Activated CD4-positive, alpha-beta T cell treated with anti-CD3 and anti-CD28 coated beads, Interleukin-2, amount 50 U/mL, for 24 hours (primary cell): ENCODE data around the gene MMAB.
"Not testable (repeated sequence)": the region's sequence is repeated elsewhere in the genome, so short reads cannot be mapped to it uniquely, and the experiment has no call there.

Source experiments
- DNase-seq, 2 donors: peaks; one replicate each; pipeline ENCODE4 v3.0.0-alpha.2; 2020; ENCODE audit warnings: low read depth in 1 of 2, low spot score in 1 of 2

Gene MMAB

DNA sequence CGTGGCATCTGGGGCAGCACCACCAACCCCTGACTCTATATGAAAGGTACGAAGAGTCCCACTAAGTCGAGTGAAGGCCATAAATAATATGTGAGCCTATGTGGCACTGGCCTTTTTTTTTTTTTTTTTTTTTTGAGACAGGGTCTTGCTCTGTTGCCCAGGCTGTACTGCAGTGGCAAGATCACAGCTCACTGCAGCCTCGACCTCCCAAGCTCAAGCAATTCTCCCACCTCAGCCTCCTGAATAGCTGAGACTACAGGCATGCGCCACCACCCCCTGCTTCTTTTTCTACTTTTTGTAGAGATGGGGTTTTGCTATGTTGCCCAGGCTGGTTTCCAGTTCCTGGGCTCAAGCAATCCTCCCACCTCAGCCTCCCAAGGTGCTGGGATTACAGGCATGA lies 28.8 kb upstream of the MMAB start:
- DNase-seq = not testable (repeated sequence)

DNA sequence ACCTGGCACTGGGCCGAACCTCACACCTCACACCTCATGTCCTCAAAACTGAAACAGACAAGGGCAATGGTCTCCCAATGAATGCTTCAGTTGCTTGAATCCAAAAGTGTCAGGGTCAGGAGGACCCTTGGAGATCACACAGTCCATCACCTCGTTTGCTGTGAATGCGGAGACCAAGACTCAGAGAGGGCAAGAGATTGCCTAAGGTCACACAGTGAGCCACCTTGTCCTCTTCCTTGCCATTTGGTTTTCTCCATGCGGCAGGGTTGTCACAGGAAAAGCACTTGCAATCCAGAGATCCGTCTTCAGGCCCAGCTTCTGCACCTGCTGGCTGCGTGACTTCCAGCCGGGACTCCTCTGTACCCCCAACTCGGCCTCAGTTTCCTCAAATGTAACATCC lies 28.3 kb upstream of the MMAB start:
- DNase-seq = no peak

DNA sequence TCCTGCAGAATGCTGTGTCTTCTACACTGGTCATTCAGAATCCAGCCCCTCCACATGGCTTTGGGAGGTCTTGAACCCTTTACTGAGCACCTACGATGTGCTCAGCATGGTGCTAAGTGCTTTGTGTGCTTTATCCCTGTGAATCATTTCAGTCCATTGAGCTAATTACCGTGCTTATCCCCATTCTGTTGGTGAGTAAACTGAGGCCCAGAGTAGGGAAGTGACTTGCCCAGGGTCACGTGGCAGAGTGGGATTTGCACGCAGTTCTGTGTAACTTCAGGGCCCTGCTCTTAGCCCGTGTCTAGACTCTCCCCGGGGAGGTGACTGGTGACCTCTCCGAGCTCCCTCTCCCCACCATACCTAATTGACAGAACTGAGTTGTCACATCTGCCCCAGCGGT lies 27.7 kb upstream of the MMAB start:
- no peak for DNase-seq

DNA sequence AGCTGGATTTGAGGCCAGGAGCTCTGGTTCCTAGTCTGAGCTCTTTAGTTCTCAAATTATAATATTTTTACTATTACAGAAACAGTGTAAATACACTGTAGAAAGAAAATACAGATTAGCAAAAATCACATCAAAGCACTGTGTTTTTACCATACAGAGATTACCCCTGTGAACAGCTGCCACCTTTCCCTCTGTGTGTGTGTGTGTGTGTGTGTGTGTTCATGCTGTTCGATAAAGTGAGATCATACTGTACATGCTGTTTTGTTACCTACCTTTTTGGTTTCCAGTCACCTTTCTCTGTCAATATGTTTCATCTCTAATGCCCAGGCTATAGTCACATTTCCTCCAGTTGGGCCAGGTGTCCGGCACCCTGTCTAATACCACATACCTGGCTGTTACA lies 27.2 kb upstream of the MMAB start:
- no peak for DNase-seq

DNA sequence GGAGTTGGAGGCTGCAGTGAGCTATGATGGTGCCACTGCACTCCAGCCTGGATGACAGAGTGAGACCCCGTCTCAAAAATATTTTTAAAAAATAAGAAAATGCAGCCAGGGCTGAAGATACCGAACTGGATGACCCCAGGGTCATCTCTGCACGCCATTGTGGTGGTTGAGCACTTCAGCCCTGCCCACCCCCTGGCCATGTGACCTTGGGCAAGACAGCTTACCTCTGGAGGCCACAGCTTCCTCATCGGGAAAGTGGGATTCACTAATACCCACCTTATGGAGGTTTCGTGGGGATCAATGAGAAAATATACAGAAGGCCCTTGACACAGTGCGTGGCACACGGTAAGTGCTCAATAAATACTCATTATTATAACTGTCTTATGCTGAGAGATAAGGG lies 25.8 kb upstream of the MMAB start:
- DNase-seq = no peak

DNA sequence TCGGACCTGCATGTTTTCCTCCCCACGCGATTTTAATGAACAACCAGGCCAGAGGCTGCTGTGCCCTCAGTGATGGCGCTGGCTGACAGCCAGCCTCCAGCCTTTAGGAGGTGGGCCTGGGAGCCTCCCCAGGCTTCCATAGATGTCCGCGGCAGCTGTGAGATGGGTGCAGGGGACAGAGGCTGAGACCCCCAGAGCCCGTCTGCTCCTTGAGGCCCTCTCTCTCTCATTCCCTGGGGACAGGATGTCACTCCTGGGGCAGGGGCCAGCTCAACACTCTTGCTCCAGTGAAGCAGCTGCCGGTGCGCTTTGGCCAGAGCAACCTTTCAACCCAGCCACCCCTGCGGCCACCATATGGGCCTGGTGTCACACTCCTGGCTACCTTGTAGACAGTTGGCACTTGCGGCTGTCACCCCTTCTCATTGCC lies 25.1 kb upstream of the MMAB start:
- DNase-seq = no peak

DNA sequence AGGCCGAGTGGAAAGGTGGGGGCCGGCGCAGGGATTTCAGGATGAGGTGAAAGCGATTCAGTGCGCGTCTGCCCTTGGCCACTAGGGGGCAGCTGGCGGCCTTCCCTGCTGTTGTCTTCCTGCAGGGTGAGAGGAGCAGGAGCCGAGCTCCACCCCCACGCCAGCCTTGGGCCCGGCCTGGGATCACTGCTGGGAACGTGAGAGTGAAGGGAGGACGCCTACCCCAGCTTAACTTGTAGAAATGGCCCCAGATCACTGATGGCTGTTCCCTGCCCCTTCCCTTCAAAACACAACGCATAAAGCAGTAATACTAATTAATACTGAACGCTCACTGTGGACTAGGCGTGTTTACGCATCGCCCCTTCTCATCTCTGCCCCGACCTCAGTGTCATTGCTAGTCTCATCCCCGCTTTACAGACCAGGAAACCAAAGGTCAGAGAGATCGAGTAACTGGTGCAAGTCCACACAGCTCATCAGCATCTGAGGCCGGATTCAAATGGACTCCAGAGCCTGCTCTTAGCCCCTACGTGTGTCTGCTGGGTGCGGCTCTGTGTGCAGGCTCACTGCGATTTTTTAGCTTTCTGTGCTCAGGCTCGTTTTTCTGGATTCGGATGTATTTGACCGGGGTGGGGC lies 24.6 kb upstream of the MMAB start:
- peak; percentile 32 to 52 for DNase-seq

DNA sequence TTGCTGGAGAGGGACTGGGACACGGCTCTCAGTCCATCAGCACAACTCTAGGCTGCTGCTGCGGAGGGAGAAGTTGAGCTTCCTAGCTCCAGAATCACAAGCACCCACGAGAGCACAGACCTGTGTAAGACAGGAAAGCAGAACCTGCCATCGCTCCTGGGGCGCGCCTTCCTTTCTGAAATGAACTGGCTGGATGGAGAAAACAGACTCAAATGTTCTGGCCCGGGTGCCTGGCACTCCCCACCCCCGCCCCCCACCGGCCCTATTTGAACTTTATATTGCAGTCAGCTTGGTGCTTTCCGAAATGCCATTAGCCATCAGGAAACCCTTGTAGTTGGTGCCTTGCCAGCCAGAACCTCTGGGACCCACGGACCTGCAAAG lies 24.1 kb upstream of the MMAB start:
- DNase-seq = no peak

DNA sequence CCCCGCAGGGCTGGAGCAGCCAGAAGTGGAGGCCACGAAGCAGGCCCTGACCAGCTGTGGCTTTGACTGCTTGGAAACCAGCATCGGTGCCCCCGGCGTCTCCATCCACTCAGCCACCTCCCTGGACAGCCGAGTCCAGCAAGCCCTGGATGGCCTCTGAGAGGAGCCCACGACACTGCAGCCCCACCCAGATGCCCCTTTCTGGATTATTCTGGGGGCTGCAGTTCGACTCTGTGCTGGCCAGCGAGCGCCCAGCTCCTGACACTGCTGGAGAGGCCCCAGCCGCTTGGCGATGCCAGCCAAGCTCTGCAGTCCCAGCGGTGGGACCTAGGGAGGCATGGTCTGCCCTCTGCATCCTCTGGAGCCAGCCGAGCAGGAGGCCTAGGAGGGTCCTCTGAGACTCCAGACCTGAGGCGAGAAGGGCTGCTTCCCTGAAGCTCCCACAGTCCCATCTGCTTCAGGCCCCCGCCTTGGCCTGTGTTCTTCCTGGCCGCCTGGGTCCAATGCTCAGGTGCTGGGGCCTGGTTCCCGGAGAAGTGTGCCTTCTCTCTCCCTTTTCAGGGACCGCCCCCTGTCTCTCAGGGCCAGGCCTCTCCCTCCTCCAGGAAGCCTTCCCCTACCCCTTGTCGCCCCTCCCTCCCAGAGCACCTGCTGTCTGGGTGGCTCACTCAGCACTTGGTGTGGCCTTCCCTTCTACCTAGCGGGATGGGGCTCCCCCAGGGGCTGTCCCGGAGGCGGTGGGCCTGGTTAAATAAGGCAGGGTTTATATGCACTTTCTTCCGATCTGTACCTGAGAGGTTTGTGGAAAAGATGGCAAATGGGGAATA lies 23.3 kb upstream of the MMAB start:
- DNase-seq = no peak

DNA sequence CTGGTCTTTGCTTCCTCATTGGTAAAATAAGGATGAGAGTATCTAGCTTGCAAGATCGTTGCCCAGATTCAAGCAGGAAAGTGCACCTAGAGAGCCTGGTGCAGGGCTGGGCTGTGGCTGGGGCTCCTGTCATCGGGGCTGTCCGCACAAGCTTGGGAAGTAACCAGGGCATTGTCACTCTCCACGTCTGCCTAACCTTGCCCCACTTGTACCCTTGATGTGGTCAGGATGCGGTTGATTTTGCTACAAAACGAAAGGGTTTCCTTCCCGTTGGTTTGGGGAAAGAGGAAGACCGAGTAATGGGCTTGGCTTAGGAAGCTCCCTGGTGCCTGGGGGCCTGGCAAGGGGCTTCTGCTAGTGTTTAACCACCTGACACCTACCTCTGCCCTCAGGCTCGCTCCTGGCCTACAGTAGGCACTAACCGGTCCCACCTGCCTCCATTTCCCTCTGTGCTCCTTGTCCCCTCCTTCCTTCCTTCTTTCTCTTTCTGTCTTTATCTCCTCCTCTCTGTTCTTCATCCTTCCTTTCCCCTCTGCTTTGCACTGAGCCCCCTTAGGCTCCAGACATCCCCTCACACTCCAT lies 22.1 kb upstream of the MMAB start:
- DNase-seq = peak in 1 of 2 donors; percentile 11

DNA sequence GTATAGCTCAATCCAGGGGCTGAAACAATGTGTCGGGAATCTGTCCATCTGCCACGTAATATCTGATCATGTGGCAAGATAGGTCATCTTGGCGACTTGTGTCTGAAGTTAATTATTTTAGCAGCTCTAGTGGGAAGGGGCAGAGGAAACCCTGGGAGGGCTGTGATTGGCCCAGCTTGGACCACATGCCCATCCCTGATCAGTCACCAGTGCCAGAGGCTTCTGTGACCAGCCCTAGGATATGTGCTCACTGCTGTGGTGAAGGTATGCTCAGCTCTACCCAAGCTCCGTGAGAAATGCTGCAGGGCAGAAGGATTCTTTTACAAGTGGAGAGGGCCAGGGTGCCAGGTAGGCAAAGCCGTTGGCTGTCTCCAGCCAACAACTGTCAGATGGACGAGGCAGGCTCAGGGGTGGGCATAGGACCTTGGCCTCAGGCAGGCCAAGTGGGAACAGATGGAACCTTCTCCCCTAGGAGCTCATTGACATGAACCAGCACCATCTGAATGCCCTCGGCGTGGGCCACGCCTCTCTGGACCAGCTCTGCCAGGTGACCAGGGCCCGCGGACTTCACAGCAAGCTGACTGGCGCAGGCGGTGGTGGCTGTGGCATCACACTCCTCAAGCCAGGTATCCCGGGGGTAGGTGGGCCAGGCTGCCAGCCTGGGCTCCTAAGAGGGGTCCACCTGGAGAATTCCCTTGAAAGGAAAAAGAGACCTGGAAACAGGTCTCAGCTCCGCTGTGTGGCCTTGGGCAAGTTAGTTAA lies 21.4 kb upstream of the MMAB start:
- no peak for DNase-seq

DNA sequence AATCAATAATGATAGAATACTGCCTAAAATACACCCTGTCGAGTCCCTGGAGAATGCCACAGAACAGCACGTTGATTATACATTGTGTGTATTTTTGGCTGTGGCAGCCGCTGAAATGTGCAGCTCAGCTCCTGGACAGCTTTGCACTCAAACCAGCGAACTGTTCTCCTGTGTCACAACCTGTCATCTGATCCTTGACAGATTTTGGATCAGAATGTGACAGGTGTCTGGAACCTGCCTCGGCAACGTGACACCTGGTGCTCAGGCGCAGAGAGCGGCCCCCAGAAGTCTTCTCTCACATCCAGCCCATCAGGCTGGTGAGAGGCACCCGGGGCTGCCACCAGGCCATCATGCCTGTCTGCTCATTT lies 19.6 kb upstream of the MMAB start:
- no peak for DNase-seq

DNA sequence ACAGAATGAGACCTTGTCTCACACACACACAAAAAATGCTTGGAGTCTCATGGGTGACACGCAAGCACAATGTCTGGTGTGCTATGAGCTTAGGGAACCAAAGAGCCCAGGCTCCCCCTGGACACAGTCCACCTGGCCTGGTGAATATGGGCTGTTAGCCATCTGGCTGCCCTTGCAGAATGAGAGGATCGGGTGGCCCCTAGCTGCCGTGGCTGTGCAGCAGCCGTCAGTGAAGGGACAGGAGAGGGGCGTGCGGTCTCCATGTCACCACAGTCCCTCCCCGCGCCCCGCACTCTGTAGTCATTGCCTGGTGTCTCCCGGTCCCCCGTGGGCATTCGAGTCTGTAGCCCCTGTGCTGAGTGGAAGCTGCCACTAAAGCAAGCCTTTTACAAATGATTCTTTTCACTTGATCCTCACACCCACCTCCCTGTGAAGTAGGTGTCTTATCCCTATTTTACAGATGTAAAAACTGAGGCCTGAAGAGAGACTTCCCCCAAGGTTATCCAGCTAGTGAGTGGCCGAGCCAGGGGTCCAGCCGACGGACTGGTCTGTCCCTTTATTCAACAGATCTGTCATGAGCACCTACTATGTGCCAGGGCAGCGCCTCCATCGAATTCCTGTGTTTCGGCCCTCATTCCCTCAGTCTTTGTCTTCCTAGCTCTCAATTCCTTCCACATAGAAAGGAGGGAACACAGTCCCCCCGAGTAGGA lies 19.0 kb upstream of the MMAB start:
- DNase-seq = no peak

DNA sequence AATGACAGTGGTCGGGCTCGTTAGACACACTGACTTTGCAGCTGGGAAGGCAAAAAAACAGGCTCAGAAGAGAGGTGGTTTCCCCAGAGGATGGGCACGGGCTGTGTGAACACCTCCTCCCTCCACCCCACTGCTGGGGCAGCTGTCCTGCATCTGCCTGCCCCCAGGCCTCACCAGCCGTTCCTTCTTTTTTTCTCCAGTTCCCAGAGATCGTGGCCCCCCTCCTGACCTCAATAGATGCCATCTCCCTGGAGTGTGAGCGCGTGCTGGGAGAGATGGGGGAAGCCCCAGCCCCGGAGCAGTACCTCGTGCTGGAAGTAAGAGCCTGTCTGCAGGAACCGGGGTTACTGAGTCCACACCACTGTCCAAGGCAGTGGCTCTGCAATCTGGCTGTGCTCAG lies 17.7 kb upstream of the MMAB start:
- no peak for DNase-seq

DNA sequence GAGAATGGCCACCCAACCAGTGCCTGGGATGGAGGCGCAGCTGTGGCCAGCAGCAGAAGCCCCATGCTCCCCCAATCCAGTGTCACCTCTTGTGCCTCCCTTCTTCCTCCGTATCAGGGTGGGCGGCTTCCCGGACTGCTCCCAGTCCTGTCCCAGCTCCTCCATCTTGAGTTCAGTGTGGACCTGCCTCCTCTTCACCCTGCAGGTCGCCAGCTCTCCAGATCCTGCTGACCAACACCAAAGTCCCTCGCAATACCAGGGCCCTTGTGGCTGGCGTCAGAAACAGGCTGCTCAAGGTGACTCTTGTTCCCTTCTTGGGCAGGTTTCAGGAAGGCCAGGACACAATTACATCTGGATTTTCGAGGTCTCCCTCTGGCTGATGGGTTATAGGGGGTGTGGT lies 17.3 kb upstream of the MMAB start:
- DNase-seq = no peak

DNA sequence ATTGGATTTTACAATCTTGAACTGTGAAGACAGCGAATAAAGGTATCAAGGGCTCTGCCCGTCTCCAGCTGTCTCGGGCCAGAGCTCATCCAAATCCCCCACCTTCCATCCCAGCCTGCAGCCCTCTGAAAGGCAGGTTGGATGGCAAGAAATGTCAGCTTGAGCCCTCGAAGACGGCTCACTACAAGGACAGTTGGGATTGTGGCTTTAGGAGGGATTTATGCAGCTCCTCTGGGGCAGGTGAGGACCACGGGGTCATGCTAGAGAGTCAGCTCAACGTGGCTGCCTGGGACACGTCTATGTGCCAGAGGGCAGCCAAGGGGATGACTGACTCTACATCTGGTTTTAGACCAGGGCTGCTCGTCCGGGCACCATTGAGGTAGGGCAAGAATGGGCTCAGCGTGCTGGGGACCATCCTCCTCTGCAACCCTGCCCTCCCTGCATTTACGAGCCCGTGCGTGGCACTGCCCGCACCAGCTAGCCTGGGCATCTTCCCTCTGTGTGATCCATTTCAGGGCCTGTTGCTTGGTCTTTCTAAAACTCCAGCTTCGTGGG lies 16.5 kb upstream of the MMAB start:
- DNase-seq = no peak

DNA sequence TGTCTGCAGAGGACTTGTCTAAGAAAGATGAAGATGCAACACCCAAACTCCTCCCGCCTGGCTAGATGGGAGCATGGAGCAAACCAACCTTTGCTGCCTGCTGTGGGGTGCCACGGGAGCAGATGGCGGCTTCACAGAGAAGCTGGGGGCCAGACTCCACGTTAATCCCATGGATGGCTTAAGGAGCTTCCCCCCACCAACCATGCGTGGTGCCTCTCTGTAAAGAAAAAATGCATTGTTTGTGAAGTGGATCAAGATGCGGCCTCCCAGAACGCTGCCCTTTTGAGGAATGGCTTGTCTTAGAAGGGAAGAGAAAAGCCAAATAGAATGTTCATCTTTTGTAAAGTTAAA lies 15.9 kb upstream of the MMAB start:
- no peak for DNase-seq

DNA sequence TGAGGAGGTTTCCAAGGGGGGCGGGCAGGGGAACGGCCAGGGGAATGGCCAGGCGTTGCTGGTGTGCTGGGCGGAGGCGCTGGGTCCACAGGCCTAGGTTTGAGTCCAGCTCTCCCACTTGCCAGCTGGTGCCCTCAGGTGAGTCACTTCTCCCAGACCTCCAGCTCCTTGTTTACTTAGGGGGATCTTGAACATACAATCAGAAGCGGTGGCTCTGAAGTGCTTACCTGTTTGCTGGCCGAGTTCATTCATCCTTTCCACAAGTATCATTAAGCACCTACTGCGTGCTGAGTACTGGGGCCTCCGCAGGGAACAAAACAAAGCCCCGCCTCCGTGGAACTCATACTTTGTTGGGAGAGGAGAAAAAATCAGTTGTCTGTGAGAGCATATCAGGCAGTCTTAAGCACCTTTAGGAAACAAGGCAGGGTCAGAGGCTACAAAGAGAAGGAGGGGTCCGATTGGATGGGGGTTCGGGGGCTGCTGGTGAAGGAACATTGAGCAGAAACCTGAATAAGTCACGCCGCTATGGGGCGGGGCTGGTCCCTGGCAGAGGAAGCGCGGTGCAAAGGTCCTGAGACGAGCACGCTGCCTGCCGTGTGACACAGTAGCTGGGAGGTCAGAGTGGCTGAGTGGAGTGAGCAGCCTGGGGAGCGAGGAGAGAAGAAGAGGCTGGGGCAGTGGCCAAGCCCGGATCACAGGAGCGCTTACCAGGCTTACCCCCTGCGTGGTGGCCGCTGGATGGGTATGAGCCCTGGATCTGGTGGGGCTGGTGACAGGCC lies 15.3 kb upstream of the MMAB start:
- DNase-seq = no peak

DNA sequence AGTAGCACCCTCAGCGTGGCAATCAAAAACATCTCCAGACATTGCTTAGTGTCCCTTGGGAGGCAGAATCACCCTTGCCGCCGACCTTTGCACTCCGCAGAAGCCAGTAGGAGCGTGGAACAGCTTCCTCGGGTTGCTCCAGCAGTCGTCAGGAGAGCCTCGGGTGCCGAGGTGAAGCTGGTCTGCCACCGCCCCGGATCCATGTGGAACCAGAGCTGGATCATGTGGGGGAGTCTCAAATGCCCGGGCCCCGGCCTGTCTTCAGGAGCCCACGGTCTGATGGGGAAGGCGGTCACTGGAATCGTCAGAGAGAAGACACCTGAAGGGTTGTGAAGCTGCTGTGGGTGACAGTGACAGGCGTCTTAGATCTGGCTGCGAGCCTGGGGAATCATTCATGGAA lies 14.6 kb upstream of the MMAB start:
- DNase-seq = no peak
